ENCODE results near the gene PRR5L.

GRCh38 chr11:36478700-36479329, 182.7 kb downstream of the PRR5L start:
- TF ChIP-seq CTCF (IDR thresholded peaks at IDR 0.05) (peak; percentile 63), EZH2 (IDR thresholded peaks at IDR 0.05; ENCODE audit: borderline replicate concordance, insufficient read depth, low read depth, low read length, poor library complexity, severe bottlenecking) (no peak)
